Measurements from ENCODE around the gene ART1.
"Not testable (repeated sequence)": the region's sequence is repeated elsewhere in the genome, so short reads cannot be mapped to it uniquely, and the experiment has no call there.

The ART1 gene, protein sequence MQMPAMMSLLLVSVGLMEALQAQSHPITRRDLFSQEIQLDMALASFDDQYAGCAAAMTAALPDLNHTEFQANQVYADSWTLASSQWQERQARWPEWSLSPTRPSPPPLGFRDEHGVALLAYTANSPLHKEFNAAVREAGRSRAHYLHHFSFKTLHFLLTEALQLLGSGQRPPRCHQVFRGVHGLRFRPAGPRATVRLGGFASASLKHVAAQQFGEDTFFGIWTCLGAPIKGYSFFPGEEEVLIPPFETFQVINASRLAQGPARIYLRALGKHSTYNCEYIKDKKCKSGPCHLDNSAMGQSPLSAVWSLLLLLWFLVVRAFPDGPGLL

DNA sequence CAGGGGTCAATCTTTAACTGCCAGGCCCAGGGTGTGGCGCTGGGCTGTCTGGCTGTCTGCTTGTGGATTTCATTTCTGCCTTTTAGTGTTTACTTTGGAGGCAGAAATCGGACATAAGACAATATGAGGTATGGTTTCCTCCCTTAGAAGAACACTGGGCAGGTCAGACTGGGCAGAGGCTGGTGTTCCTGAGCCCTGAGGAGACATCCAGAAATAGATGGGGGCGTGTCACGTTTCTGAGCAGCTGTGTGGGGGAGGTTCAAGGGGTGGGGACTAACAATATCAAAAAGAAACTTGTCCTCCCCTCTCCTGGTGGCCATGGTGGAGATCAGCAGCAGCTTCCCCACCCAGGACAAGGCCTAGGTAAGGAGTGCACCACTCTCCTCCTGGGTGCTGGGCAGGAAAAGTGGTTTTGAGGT, at the start of gene ART1:
Gene ART1, plus strand, starts transcription at position 312 of the 419 bp plus-strand sequence. CDS start 14,086 bp downstream, outside the sequence.
- no peaks in the 10 kb centered on the region for H3K9me2 ChIP-seq (replicated peaks; ENCODE audit: control insufficient read depth, low read length)
- no peak within 1 kb of the TSS for H3K4me2 ChIP-seq (ENCODE audit: low read length)
- no peaks in the 10 kb centered on the region for H3K27me3 ChIP-seq (ENCODE audit: control insufficient read depth, low read length)
- no peaks in the 10 kb centered on the region for H3K9me3 ChIP-seq (ENCODE audit: control insufficient read depth, insufficient read depth, low read length)
- TF ChIP-seq, protein P1, sequence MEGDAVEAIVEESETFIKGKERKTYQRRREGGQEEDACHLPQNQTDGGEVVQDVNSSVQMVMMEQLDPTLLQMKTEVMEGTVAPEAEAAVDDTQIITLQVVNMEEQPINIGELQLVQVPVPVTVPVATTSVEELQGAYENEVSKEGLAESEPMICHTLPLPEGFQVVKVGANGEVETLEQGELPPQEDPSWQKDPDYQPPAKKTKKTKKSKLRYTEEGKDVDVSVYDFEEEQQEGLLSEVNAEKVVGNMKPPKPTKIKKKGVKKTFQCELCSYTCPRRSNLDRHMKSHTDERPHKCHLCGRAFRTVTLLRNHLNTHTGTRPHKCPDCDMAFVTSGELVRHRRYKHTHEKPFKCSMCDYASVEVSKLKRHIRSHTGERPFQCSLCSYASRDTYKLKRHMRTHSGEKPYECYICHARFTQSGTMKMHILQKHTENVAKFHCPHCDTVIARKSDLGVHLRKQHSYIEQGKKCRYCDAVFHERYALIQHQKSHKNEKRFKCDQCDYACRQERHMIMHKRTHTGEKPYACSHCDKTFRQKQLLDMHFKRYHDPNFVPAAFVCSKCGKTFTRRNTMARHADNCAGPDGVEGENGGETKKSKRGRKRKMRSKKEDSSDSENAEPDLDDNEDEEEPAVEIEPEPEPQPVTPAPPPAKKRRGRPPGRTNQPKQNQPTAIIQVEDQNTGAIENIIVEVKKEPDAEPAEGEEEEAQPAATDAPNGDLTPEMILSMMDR (IDR thresholded peaks at IDR 0.05; ENCODE audit: low read depth, low read length, poor library complexity, severe bottlenecking) = no peak
- no peak for TF ChIP-seq EZH2phosphoT487 (IDR thresholded peaks at IDR 0.05; ENCODE audit: borderline replicate concordance, low read length)
- H3F3A ChIP-seq (ENCODE audit: control insufficient read depth, insufficient read depth) = no peaks in the 10 kb centered on the region
- no peaks in the 10 kb centered on the region for H3K36me3 ChIP-seq (ENCODE audit: control insufficient read depth, low read length)
- H3K79me2 ChIP-seq (ENCODE audit: control insufficient read depth, low read length) = no peaks in the 10 kb centered on the region
- H3K27ac ChIP-seq (ENCODE audit: low read depth, low read length) = no peak within 1 kb of the TSS
- no peaks in the 10 kb centered on the region for H3K4me1 ChIP-seq (ENCODE audit: control insufficient read depth, low read length)
- no peak within 1 kb of the TSS for H3K4me3 ChIP-seq (ENCODE audit: low read length)
- H4K20me1 ChIP-seq (ENCODE audit: control insufficient read depth, insufficient read depth, low read depth, low read length) = no peaks in the 10 kb centered on the region

DNA sequence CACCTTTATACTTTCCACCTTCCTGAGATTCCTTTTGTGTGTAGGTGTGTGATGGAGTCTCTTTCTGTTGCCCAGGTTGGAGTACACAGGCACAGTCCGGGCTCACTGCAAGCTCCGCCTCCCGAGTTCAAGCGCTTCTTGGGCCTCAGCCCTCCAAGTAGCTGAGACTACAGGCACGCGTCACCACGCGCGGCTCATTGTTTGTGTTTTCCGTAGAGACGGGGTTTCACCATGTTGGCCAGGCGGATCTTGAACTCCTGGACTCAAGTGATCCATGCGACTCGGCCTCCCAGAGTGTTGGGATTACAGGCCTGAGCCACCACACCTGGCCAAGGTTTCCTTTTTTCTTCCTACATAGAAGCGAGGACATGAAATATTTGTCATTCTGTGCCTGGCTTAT, 47.2 kb upstream of the ART1 start:
- not testable (repeated sequence) for H3K9me3 ChIP-seq (ENCODE audit: control insufficient read depth, insufficient read depth, low read length); H3K79me2 ChIP-seq (ENCODE audit: control insufficient read depth, low read length); H3K27ac ChIP-seq (ENCODE audit: low read depth, low read length); H3K4me1 ChIP-seq (ENCODE audit: control insufficient read depth, low read length); H3K9me2 ChIP-seq (replicated peaks; ENCODE audit: control insufficient read depth, low read length); H3F3A ChIP-seq (ENCODE audit: control insufficient read depth, insufficient read depth); H3K4me3 ChIP-seq (ENCODE audit: low read length); H4K20me1 ChIP-seq (ENCODE audit: control insufficient read depth, insufficient read depth, low read depth, low read length); H3K36me3 ChIP-seq (ENCODE audit: control insufficient read depth, low read length); H3K4me2 ChIP-seq (ENCODE audit: low read length); H3K27me3 ChIP-seq (ENCODE audit: control insufficient read depth, low read length)

DNA sequence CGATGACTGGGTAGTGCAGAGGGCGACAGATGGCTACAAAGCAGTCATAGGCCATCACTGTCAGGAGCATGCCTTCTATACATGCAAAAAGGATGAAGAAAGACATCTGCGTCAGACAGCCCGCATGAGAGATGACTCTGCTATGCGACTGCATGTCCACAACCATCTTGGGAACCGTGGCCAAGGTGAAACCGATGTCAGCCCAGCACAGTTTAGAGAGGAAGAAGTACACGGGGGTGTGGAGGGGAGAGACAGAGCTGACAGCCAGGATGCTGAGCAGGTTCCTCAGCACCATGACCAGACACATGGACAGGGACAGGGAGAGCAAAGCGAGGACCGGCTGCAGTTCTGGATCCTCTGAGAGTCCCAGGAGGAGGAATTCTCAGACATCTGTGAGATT, 44.7 kb upstream of the ART1 start:
- H3K9me3 ChIP-seq (ENCODE audit: control insufficient read depth, insufficient read depth, low read length); H3K27me3 ChIP-seq (ENCODE audit: control insufficient read depth, low read length); H3K4me1 ChIP-seq (ENCODE audit: control insufficient read depth, low read length); H3F3A ChIP-seq (ENCODE audit: control insufficient read depth, insufficient read depth); H3K79me2 ChIP-seq (ENCODE audit: control insufficient read depth, low read length); H3K4me3 ChIP-seq (ENCODE audit: low read length); H3K4me2 ChIP-seq (ENCODE audit: low read length); H3K36me3 ChIP-seq (ENCODE audit: control insufficient read depth, low read length); H3K27ac ChIP-seq (ENCODE audit: low read depth, low read length); H4K20me1 ChIP-seq (ENCODE audit: control insufficient read depth, insufficient read depth, low read depth, low read length); H3K9me2 ChIP-seq (replicated peaks; ENCODE audit: control insufficient read depth, low read length): not testable (repeated sequence)

DNA sequence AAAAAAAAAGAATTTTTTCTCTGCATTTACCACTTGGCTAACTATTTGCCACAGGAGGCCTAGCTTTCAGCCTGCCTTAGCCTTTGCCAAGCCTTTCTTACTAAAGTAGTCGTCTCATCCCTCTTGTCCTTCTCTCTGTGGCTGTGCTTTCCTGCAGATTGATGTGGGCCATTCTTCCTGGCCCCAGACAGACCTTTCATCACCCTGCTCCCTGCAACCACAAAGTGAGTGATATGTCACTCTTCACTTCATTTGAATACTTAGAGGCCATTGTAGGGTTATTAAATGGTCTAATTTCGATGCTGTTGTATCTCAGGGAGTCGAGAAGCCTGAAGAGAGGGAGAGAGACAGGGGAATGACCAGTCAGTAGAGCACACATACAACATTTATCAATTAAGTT, 40.8 kb upstream of the ART1 start:
- H3K4me3 ChIP-seq (ENCODE audit: low read length) = no peak overlapping the region
- TF ChIP-seq, protein P1 (IDR thresholded peaks at IDR 0.05; ENCODE audit: low read depth, low read length, poor library complexity, severe bottlenecking) = no peak
- TF ChIP-seq EZH2phosphoT487 (IDR thresholded peaks at IDR 0.05; ENCODE audit: borderline replicate concordance, low read length) = no peak
- H3F3A ChIP-seq (ENCODE audit: control insufficient read depth, insufficient read depth) = no peaks in the 10 kb centered on the region
- H3K27ac ChIP-seq (ENCODE audit: low read depth, low read length) = no peak overlapping the region
- no peaks in the 10 kb centered on the region for H3K79me2 ChIP-seq (ENCODE audit: control insufficient read depth, low read length)
- no peak overlapping the region for H3K4me2 ChIP-seq (ENCODE audit: low read length)
- H3K4me1 ChIP-seq (ENCODE audit: control insufficient read depth, low read length) = no peaks in the 10 kb centered on the region
- H4K20me1 ChIP-seq (ENCODE audit: control insufficient read depth, insufficient read depth, low read depth, low read length) = no peaks in the 10 kb centered on the region
- no peaks in the 10 kb centered on the region for H3K9me3 ChIP-seq (ENCODE audit: control insufficient read depth, insufficient read depth, low read length)
- H3K36me3 ChIP-seq (ENCODE audit: control insufficient read depth, low read length) = no peaks in the 10 kb centered on the region
- H3K9me2 ChIP-seq (replicated peaks; ENCODE audit: control insufficient read depth, low read length) = no peaks in the 10 kb centered on the region
- H3K27me3 ChIP-seq (ENCODE audit: control insufficient read depth, low read length) = peaks cover 4% of the 10 kb centered on the region

All from DOHH2 (cell line).